Panc1 (cell line): ENCODE measurements around the gene PEX16. TPM values are rescaled to one million over a fixed set of nuclear protein-coding genes. Genes with fewer than 3 reads are reported as not detected.

Experiments
- ATAC-seq: fragments of 200-7000 bp; cut with Tn5 transposase; 2 replicates; pipeline ENCODE4 v1.9.1; 2020; ENCODE audit warnings: mild to moderate bottlenecking, moderate library complexity
- BruUV-seq: library from RNA; stranded (reverse); fragments of 400-500 nt; replicated peaks from 2 replicates; lab custom pipeline; 2021; lab: Mats Ljungman, UMichigan
- CTCF ChIA-PET: fragments of 300-600 bp; sonication (Branson Sonifier 250); formaldehyde crosslinking; loops from one replicate; lab custom pipeline; 2022; ENCODE audit warnings: antibody characterized with exemption; lab: Charles Lee
- POLR2A ChIA-PET: fragments of 300-600 bp; sonication (Branson Sonifier 250); formaldehyde crosslinking; loops from one replicate; lab custom pipeline; 2022; ENCODE audit warnings: antibody characterized with exemption; lab: Charles Lee
- DNase-seq: peaks from one replicate; pipeline ENCODE4 v3.0.0-alpha.2; 2010; ENCODE audit warnings: low read depth, low spot score
- H3K27ac ChIP-seq: 2 replicates; pipeline ENCODE4 v1.5.1; 2011; ENCODE audit warnings: mild to moderate bottlenecking, low read length, inconsistent platforms
- H3K27me3 ChIP-seq: fragments of 200-500 bp; sonication (Bioruptor generic); 2 replicates; pipeline ENCODE4 v1.6.0; 2014; ENCODE audit warnings: low read length, inconsistent platforms; ENCODE audit not compliant: control insufficient read depth, insufficient read depth
- H3K36me3 ChIP-seq: fragments of 200-500 bp; sonication (Bioruptor generic); 2 replicates; pipeline ENCODE4 v1.5.1; 2014; ENCODE audit warnings: inconsistent platforms, mild to moderate bottlenecking, low read length, moderate library complexity; ENCODE audit not compliant: control insufficient read depth, insufficient read depth
- H3K4me1 ChIP-seq: 2 replicates; pipeline ENCODE4 v1.5.1; 2011; ENCODE audit warnings: inconsistent platforms, mild to moderate bottlenecking, low read length, moderate library complexity; ENCODE audit not compliant: control insufficient read depth, insufficient read depth
- H3K4me3 ChIP-seq, 2 experiments: 2 replicates each; pipeline ENCODE4 v1.5.1; 2011 to 2012; ENCODE audit warnings: low read depth in 2 of 2, low read length in 2 of 2, mild to moderate bottlenecking in 2 of 2, inconsistent platforms in 1 of 2, moderate library complexity in 1 of 2
- H3K9me3 ChIP-seq: fragments of 200-500 bp; sonication (Bioruptor generic); 2 replicates; pipeline ENCODE4 v1.5.1; 2014; ENCODE audit warnings: low read depth, mild to moderate bottlenecking, inconsistent platforms, low read length, moderate library complexity; ENCODE audit not compliant: control insufficient read depth, insufficient read depth
- POLR2AphosphoS5 ChIP-seq: IDR thresholded peaks from 2 replicates; pipeline ENCODE4 v1.6.1; 2012; ENCODE audit warnings: mild to moderate bottlenecking, low read depth, low read length, moderate library complexity
- SIN3A ChIP-seq: IDR thresholded peaks from 2 replicates; pipeline ENCODE4 v1.6.1; 2012; ENCODE audit warnings: low read depth, mild to moderate bottlenecking, low read length, moderate library complexity, borderline replicate concordance; ENCODE audit not compliant: insufficient read depth
- TCF7L2 ChIP-seq: IDR thresholded peaks from 2 replicates; pipeline ENCODE4 v1.6.1; 2011; ENCODE audit warnings: mild to moderate bottlenecking, low read depth, low read length, inconsistent platforms
- in situ Hi-C: cut with HindIII; loops from 2 replicates; pipeline ENCODE4 v1.10.0; 2016; ENCODE audit warnings: low sequenced_read_pairs, low pct_unique_long_range_greater_than_20kb
- intact Hi-C: fragments of 100-400 bp; cut with micrococcal nuclease; formaldehyde crosslinking; loops from one replicate; pipeline ENCODE4 v1.10.0; 2022; ENCODE audit not compliant: unreplicated experiment
- total RNA-seq: library from RNA; stranded (reverse); gene quantifications from one replicate; pipeline ENCODE4 v1.2.1, GENCODE V29; 2021; ENCODE audit not compliant: unreplicated experiment
- TF ChIP-seq, protein P1 (sequence below): fragments of 450-650 bp; IDR thresholded peaks from 2 replicates; pipeline ENCODE4 v1.5.1; 2017; ENCODE audit warnings: mild to moderate bottlenecking
- TF ChIP-seq, protein P2 (sequence below), 2 experiments: IDR thresholded peaks; 2 replicates each; pipeline ENCODE4 v1.6.1; 2011 to 2012; ENCODE audit warnings: low read depth in 2 of 2, control low read depth in 1 of 2, low read length in 1 of 2, mild to moderate bottlenecking in 1 of 2, moderate library complexity in 1 of 2; ENCODE audit not compliant: insufficient read depth in 1 of 2

PEX16 gene
- total RNA-seq, 1 experiment from 2014 or later, result 37.5 TPM

DNA sequence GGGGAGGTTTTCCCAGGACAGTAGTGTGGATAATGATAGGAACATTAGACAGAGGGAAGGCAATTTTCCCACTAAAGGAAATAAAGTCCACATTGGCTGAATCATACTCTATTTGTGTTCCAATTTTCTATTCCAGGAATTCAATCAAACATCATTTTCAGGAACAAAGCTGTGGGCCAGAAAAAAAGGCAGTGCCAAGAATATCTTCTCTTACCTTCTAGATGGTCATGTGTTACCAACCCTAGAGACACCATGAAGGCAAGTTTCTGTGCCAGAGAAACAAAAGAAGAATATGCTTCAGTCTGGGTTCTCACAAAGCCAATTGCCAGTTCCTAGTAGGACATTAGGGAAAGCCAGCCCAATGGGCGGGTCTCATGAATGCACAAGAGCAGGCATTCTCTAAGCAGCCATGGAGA is 32.3 kb upstream of the PEX16 start:
- H3K27me3 ChIP-seq, result no peaks in the 10 kb centered on the region
- DNase-seq (no peak), ATAC-seq (no peak)
- peaks cover 15% of the 10 kb centered on the region for H3K36me3 ChIP-seq
- ChIA-PET CTCF (no interaction called here), POLR2A (no interaction called here)
- no peak overlapping the region for H3K27ac ChIP-seq
- no TSS peak for BruUV-seq
- in situ Hi-C loops, result no loop called here
- H3K4me3 ChIP-seq, result no peak overlapping the region
- no peaks in the 10 kb centered on the region for H3K4me1 ChIP-seq
- TF ChIP-seq POLR2AphosphoS5 (no peak), SIN3A (no peak), TCF7L2 (no peak)
- TF ChIP-seq, protein P1, sequence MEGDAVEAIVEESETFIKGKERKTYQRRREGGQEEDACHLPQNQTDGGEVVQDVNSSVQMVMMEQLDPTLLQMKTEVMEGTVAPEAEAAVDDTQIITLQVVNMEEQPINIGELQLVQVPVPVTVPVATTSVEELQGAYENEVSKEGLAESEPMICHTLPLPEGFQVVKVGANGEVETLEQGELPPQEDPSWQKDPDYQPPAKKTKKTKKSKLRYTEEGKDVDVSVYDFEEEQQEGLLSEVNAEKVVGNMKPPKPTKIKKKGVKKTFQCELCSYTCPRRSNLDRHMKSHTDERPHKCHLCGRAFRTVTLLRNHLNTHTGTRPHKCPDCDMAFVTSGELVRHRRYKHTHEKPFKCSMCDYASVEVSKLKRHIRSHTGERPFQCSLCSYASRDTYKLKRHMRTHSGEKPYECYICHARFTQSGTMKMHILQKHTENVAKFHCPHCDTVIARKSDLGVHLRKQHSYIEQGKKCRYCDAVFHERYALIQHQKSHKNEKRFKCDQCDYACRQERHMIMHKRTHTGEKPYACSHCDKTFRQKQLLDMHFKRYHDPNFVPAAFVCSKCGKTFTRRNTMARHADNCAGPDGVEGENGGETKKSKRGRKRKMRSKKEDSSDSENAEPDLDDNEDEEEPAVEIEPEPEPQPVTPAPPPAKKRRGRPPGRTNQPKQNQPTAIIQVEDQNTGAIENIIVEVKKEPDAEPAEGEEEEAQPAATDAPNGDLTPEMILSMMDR, result no peak
- TF ChIP-seq, protein P2, sequence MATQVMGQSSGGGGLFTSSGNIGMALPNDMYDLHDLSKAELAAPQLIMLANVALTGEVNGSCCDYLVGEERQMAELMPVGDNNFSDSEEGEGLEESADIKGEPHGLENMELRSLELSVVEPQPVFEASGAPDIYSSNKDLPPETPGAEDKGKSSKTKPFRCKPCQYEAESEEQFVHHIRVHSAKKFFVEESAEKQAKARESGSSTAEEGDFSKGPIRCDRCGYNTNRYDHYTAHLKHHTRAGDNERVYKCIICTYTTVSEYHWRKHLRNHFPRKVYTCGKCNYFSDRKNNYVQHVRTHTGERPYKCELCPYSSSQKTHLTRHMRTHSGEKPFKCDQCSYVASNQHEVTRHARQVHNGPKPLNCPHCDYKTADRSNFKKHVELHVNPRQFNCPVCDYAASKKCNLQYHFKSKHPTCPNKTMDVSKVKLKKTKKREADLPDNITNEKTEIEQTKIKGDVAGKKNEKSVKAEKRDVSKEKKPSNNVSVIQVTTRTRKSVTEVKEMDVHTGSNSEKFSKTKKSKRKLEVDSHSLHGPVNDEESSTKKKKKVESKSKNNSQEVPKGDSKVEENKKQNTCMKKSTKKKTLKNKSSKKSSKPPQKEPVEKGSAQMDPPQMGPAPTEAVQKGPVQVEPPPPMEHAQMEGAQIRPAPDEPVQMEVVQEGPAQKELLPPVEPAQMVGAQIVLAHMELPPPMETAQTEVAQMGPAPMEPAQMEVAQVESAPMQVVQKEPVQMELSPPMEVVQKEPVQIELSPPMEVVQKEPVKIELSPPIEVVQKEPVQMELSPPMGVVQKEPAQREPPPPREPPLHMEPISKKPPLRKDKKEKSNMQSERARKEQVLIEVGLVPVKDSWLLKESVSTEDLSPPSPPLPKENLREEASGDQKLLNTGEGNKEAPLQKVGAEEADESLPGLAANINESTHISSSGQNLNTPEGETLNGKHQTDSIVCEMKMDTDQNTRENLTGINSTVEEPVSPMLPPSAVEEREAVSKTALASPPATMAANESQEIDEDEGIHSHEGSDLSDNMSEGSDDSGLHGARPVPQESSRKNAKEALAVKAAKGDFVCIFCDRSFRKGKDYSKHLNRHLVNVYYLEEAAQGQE (IDR thresholded peaks at IDR 0.05; ENCODE audit: insufficient read depth in 1 of 2, low read depth in 2 of 2, low read length in 1 of 2), result no peak
- intact Hi-C loops, result no loop called here
- H3K9me3 ChIP-seq, result no peaks in the 10 kb centered on the region

DNA sequence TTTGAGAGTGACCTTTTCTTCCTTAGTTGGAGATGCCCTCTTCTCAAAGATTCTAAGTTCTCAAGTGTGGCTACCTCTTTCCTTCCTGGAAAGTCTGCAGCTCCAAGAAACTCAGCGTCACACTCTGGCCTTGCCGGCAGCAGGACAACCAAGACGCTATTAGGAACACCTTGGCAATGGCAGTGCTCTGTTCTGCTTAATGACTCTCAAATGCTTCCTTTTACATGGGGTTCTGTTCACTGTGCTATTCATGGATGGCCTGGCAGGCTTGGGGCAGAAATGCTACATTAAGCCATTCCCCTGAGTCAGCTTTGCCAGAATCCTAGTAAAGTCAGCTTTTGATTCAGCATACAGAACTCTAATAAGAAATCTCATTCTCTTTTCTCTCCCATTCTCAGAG is 30.7 kb upstream of the PEX16 start:
- DNase-seq (no peak), ATAC-seq (no peak)
- Histone ChIP-seq H3K27me3 (no peaks in the 10 kb centered on the region), H3K4me1 (no peaks in the 10 kb centered on the region), H3K4me3 (no peak overlapping the region), H3K9me3 (no peaks in the 10 kb centered on the region), H3K36me3 (peaks cover 15% of the 10 kb centered on the region), H3K27ac (no peak overlapping the region)
- BruUV-seq, result no TSS peak
- in situ Hi-C loops (no loop called here), intact Hi-C loops (no loop called here)
- CTCF ChIA-PET, result interaction anchor here (0.6 kb wide), 1 partner anchor 13 kb away, joined by 9 read pairs; no protein-coding TSS in a partner anchor
- POLR2A ChIA-PET, result interaction anchor here (0.6 kb wide), 1 partner anchor 17 kb away, joined by 3 read pairs; no protein-coding TSS in a partner anchor
- no peak for TF ChIP-seq TCF7L2
- TF ChIP-seq, protein P1, result no peak
- TF ChIP-seq SIN3A, result no peak
- TF ChIP-seq, protein P2 (IDR thresholded peaks at IDR 0.05; ENCODE audit: insufficient read depth in 1 of 2, low read depth in 2 of 2, low read length in 1 of 2), result no peak
- TF ChIP-seq POLR2AphosphoS5, result no peak
